ENCODE results near the gene UBXN7.
A peak's percentile ranks its signal among the peaks of the same experiment; 100 is the strongest.
"Not testable (repeated sequence)": the region's sequence is repeated elsewhere in the genome, so short reads cannot be mapped to it uniquely, and the experiment has no call there.

The UBXN7 gene

DNA sequence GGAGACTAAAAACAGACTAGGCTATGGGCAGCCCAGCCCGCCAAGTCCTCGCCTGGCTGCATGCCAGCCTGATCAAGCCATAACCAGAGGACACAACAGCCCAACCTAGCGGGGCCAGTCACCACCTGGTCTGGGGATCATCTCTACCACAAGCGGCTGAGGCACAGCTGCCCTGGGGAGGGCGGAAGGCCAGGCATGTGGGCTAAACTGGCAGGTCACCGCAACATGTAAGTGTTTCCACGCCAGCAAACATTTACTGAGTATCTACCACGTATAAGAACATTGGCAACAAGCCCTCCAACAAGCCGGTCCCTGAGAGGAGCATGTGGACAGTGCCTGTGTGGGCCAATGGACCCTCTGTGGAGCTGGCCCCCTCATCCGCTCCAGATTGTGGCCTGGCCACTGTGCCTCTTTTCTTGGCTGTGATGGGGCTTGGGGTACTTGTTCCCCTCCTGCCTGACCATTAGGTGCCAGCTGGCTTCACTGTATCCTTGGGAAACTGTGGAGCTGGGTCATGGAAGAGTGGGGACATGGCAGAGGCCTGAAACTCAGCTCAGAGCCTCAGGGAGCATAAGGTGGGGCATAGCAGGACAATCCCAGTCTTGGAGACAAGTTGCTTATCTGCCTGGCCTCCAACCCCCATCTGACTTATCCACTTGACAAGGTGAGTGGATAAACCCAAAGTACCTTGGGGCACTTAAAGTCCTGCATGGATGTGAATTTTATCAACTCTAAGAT is 9.0 kb downstream of the UBXN7 start:
- peaks cover 14 to 18% of the 10 kb centered on the region in 2 experiments for H3K4me1 ChIP-seq (ENCODE audit: control insufficient read depth in 1 of 2, insufficient read depth in 1 of 2, low read depth in 1 of 2, low read length in 1 of 2)
- H3K4me3 ChIP-seq (ENCODE audit: low read depth in 1 of 2, low read length in 1 of 2) = no peak overlapping the region
- H3K27me3 ChIP-seq = no peaks in the 10 kb centered on the region
- TF ChIP-seq, protein P1, sequence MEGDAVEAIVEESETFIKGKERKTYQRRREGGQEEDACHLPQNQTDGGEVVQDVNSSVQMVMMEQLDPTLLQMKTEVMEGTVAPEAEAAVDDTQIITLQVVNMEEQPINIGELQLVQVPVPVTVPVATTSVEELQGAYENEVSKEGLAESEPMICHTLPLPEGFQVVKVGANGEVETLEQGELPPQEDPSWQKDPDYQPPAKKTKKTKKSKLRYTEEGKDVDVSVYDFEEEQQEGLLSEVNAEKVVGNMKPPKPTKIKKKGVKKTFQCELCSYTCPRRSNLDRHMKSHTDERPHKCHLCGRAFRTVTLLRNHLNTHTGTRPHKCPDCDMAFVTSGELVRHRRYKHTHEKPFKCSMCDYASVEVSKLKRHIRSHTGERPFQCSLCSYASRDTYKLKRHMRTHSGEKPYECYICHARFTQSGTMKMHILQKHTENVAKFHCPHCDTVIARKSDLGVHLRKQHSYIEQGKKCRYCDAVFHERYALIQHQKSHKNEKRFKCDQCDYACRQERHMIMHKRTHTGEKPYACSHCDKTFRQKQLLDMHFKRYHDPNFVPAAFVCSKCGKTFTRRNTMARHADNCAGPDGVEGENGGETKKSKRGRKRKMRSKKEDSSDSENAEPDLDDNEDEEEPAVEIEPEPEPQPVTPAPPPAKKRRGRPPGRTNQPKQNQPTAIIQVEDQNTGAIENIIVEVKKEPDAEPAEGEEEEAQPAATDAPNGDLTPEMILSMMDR (IDR thresholded peaks at IDR 0.05) = no peak
- no peaks in the 10 kb centered on the region for H3K9me3 ChIP-seq
- H3K27ac ChIP-seq = no peak overlapping the region
- H3K36me3 ChIP-seq = peaks cover 17% of the 10 kb centered on the region

- not testable (repeated sequence) for H3K36me3 ChIP-seq; H3K27ac ChIP-seq; H3K4me3 ChIP-seq (ENCODE audit: low read depth in 1 of 2, low read length in 1 of 2); H3K27me3 ChIP-seq; H3K9me3 ChIP-seq
- H3K4me1 ChIP-seq (ENCODE audit: control insufficient read depth in 1 of 2, insufficient read depth in 1 of 2, low read depth in 1 of 2, low read length in 1 of 2) = peaks cover 22 to 23% of the 10 kb centered on the region in 2 experiments
Observed at GRCh38 chr3:196421668-196422067, 10.6 kb downstream of the UBXN7 start.

DNA sequence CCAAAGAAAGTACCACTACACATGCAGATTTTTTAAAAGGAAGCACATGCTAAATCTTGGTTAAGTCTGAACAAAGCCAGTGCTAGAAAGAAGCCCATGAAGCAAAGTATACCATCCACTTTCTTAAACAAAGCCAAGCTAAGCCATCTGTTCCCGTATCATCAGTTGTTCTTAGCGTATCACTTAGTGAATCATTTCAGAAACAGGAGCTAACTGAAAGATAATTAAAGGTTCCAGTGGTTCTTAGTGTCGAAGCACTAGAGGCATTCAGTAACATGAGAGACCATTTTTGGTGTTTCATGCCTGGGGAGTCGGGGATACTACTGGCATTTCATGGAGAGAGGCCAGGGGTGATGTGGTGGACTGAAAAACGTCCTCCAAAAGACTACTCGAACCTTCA is 12.8 kb downstream of the UBXN7 start:
- Histone ChIP-seq H3K27ac (peak overlapping the region; percentile 47), H3K4me1 (ENCODE audit: control insufficient read depth in 1 of 2, insufficient read depth in 1 of 2, low read depth in 1 of 2, low read length in 1 of 2) (peaks cover 33 to 34% of the 10 kb centered on the region in 2 experiments), H3K4me3 (ENCODE audit: low read depth in 1 of 2, low read length in 1 of 2) (no peak overlapping the region), H3K36me3 (no peaks in the 10 kb centered on the region), H3K9me3 (no peaks in the 10 kb centered on the region), H3K27me3 (no peaks in the 10 kb centered on the region)
- TF ChIP-seq, protein P1 (IDR thresholded peaks at IDR 0.05) = no peak

GRCh38 chr3:196418601-196419000 is 13.6 kb downstream of the UBXN7 start:
- TF ChIP-seq, protein P1 (IDR thresholded peaks at IDR 0.05) = no peak
- Histone ChIP-seq H3K4me3 (ENCODE audit: low read depth in 1 of 2, low read length in 1 of 2) (no peak overlapping the region), H3K36me3 (no peaks in the 10 kb centered on the region), H3K9me3 (no peaks in the 10 kb centered on the region), H3K27me3 (no peaks in the 10 kb centered on the region), H3K4me1 (ENCODE audit: control insufficient read depth in 1 of 2, insufficient read depth in 1 of 2, low read depth in 1 of 2, low read length in 1 of 2) (peaks cover 33 to 34% of the 10 kb centered on the region in 2 experiments), H3K27ac (peak overlapping the region; percentile 59)

- Histone ChIP-seq H3K36me3 (no peaks in the 10 kb centered on the region), H3K27me3 (no peaks in the 10 kb centered on the region), H3K27ac (peak overlapping the region; percentile 32), H3K4me1 (ENCODE audit: control insufficient read depth in 1 of 2, insufficient read depth in 1 of 2, low read depth in 1 of 2, low read length in 1 of 2) (peaks cover 25 to 26% of the 10 kb centered on the region in 2 experiments), H3K4me3 (ENCODE audit: low read depth in 1 of 2, low read length in 1 of 2) (no peak overlapping the region), H3K9me3 (no peaks in the 10 kb centered on the region)
- TF ChIP-seq, protein P1 (IDR thresholded peaks at IDR 0.05) = no peak
Observed at GRCh38 chr3:196414469-196414868, 17.8 kb downstream of the UBXN7 start.

DNA sequence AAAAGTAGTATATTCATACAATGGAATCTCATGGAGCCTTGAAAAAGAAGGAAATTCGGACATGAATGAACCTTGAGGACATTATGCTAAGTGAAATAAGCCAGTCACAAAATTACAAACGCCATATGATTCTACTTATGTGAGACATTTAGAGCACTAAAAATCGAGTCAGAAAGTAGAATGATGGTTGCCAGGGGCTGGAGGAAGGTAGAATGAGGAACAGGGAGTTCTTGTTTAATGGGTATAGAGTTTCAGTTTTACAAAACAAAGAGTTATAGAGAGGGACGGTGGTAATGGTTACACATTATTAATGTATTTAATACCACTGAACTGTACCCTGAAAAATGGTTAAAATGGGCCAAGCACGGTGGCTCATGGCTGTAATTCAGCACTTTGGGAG is 19.5 kb downstream of the UBXN7 start:
- Histone ChIP-seq H3K27ac (no peak overlapping the region), H3K4me1 (ENCODE audit: control insufficient read depth in 1 of 2, insufficient read depth in 1 of 2, low read depth in 1 of 2, low read length in 1 of 2) (peaks cover 12 to 14% of the 10 kb centered on the region in 2 experiments), H3K36me3 (no peaks in the 10 kb centered on the region), H3K4me3 (ENCODE audit: low read depth in 1 of 2, low read length in 1 of 2) (no peak overlapping the region), H3K27me3 (no peaks in the 10 kb centered on the region), H3K9me3 (no peaks in the 10 kb centered on the region)
- TF ChIP-seq, protein P1 (IDR thresholded peaks at IDR 0.05) = no peak
